NCI-H345 treated with DMSO at 0.1 percent for 48 hours (cell line): ENCODE data around the gene ALK.

ENCODE experiments used
- DNase-seq: peaks from one replicate; lab custom pipeline; 2025; ENCODE audit not compliant: unreplicated experiment; lab: John Stamatoyannopoulos, UW

ALK gene

GRCh38 chr2:29910465-29910864, 10.9 kb downstream of the ALK start:
- DNase-seq = no peak

DNA sequence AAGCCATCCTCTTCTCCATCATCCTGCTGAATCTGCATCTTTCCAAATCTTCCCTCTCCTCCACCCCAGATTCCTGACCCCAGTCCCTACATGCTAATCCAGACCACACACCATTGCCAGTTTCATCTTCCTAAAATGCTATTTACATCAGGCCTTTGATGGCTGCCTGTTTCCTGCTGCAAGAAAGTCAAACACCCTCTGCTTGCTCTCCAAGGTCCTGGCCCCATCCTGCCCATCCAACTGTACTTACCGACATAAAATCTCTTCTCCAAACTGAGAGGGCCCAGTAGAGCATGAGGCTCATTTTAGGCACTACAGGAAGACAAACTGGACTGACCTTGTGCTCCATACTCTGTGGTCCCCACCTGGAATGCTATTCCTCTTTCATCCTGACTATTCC, 19.0 kb downstream of the ALK start:
- DNase-seq = no peak

- no peak for DNase-seq
Observed at GRCh38 chr2:29900971-29901633, 20.3 kb downstream of the ALK start.

DNA sequence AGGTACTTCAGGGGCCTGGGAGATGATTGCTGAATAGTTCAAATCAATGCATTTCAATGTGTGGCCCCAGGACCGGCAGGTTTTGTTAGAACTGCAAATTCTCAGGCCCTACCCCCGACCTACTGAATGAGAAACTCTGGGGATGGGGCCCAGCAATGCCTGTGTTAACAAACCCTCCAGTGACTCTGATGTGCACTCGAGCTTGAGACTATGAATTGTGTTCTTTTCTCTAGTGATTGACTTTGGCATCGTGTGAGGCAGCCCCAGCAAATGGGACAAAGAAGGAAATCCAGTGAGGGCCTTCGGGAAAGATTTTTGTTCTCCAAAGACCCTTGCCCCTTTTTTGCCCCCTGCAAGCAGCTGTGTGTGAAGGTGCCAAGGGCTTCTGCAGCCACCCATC, 22.4 kb downstream of the ALK start:
- no peak for DNase-seq

- DNase-seq = no peak
Observed at GRCh38 chr2:29894822-29895614, 26.4 kb downstream of the ALK start.

DNA sequence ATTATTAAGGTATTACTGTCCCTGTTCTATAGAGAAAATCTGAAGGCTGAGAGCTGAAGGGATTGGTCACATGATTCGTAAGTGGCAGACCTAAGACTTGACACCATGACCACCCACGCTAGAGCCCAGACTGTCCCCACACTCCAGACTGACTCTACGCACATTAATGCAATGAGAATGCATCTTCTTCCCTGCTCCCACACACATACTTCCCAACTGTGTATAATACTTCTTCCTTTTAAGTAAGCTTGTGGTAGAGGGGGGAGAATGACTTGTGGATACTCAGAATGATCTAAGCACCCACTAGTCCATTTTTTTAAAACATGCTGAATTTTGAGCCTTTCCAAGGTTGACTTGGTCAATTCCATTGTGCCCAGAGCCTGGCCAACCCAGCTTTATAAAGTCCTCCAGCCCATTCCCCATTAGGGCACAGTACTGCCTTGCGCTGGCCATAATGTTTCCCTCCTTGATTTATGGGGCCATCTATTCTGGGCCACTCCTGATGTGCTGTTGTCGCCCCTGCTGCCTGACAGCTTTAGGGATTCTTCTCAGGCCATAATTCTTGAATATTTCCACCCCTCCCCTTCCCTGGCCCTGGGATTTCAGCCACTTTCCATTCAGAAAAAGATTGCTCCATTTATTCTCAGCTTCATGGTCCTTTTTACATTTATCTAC, 28.7 kb downstream of the ALK start:
- no peak for DNase-seq

GRCh38 chr2:29881089-29881730, 40.2 kb downstream of the ALK start:
- DNase-seq = no peak

DNA sequence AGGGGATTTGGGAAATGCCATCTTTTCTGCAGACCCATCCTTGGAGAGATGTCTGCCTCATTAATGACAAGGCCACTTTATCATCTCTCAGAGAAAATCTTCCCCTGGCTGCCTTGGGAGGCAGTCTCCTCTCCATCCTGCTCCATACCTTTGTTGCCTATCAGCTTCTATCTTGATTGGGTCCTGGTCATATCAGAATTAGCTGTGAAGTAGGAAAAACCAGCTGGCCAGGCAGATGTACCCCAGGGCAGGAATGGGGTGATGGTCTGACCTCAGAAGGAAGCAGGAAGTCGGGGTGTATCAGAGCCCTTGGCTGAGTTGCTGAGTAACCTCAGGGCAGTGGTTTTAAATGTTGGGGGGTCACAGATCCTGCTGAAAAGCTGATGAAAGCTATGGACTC, 41.3 kb downstream of the ALK start:
- DNase-seq = no peak

GRCh38 chr2:29879456-29879855, 41.9 kb downstream of the ALK start:
- DNase-seq = no peak

GRCh38 chr2:29878898-29879297, 42.5 kb downstream of the ALK start:
- no peak for DNase-seq

- DNase-seq = no peak
Observed at GRCh38 chr2:29876374-29876773, 45.0 kb downstream of the ALK start.

- DNase-seq = no peak
Observed at GRCh38 chr2:29874745-29875144, 46.6 kb downstream of the ALK start.

GRCh38 chr2:29872870-29873269, 48.5 kb downstream of the ALK start:
- no peak for DNase-seq

DNA sequence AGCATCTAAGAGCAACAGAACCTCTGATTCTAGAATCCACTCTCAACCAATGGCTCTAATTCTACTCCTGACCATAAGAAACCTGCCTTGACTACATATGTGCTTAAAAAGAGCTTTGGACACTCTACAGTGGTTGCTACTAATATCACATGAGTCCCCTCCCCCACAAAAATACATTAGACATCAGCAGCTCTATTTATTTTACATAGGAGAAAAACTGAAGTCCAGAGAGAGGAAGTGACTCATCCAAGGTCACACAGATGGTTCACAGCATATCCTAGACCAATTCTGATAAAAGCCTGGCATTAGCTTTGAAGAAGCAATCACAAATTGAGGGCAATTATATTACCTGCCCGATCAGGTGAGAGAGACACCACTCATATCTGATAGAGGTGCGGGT, 49.8 kb downstream of the ALK start:
- no peak for DNase-seq

GRCh38 chr2:29865512-29865911, 55.9 kb downstream of the ALK start:
- no peak for DNase-seq

GRCh38 chr2:29864988-29865387, 56.4 kb downstream of the ALK start:
- no peak for DNase-seq

DNA sequence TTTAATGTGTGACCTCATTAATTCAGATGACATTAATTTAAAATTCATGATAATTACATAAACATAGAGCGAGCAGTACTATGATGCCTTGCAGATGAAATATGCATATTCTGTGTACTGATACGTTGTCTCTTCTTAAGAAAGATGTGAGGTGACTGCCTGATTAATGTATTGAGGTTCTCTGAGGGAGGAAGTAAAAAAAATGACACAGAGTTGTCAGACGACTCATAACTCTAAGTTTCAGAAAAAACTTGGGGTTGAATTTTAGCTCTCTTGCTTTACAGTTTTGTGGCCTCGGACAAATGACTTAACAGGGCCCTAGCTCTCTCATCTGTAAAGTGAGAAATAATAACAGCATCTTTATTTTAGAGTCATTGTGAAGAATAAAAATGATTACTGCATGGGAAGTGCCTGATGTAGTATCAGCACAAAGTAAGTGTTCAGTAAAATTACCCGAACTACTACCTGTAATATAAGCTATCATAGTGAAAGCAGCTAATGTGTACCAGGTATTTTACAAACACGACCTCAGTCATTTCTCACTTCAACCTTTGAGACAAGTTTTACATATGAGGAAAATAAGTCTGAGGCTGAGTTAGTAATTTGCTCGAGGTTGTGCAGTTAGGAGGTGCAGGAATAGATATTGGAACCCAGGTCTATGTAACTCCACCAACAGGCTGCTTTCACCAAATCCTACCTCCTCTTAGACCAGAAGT, 65.3 kb downstream of the ALK start:
- no peak for DNase-seq

- no peak for DNase-seq
Observed at GRCh38 chr2:29850794-29851193, 70.6 kb downstream of the ALK start.

- no peak for DNase-seq
Observed at GRCh38 chr2:29848566-29849310, 72.6 kb downstream of the ALK start.

DNA sequence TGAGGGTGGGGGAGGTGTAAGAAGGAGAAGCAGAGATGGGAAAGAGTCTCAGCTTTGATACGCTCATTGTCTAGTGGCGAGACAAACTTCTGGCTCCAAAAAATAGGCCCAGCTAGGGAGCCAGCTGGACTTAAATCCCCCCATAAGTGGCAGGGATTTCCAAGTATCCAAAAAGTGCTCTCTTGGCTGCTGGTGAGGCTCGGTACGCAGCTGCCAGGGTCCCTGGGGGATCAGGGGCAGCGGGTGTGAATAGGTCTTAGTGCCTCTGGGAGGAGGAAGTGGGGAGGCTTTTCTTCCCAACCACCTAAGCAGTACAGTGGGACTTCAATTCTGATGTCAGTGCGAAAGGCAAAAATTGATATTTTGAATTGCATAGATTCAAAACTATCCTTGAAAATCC, 73.5 kb downstream of the ALK start:
- DNase-seq = no peak
